DOHH2 (cell line): ENCODE results near the gene KCNJ6.

Experiments used
- H3F3A ChIP-seq: fragments of 200-600 bp; sonication (generic), shearing (Covaris generic); 2 replicates; pipeline ENCODE4 v1.6.0; 2016; ENCODE audit warnings: antibody characterized with exemption, mild to moderate bottlenecking; ENCODE audit not compliant: control insufficient read depth, insufficient read depth
- H3K27ac ChIP-seq: fragments of 200-600 bp; sonication (generic); 2 replicates; pipeline ENCODE4 v1.5.1; 2014; ENCODE audit warnings: low read depth, mild to moderate bottlenecking, low read length, moderate library complexity
- H3K27me3 ChIP-seq: fragments of 200-600 bp; sonication (generic); 2 replicates; pipeline ENCODE4 v1.6.1; 2014; ENCODE audit warnings: mild to moderate bottlenecking, low read length, mixed read lengths; ENCODE audit not compliant: control insufficient read depth
- H3K36me3 ChIP-seq: fragments of 200-600 bp; sonication (generic); 2 replicates; pipeline ENCODE4 v1.6.1; 2014; ENCODE audit warnings: mild to moderate bottlenecking, low read length, moderate library complexity, mixed read lengths; ENCODE audit not compliant: control insufficient read depth
- H3K4me1 ChIP-seq: fragments of 200-600 bp; sonication (generic); 2 replicates; pipeline ENCODE4 v1.6.1; 2014; ENCODE audit warnings: mild to moderate bottlenecking, low read length, mixed read lengths; ENCODE audit not compliant: control insufficient read depth
- H3K4me2 ChIP-seq: fragments of 200-600 bp; sonication (generic); 2 replicates; pipeline ENCODE4 v1.6.0; 2014; ENCODE audit warnings: mild to moderate bottlenecking, low read length, moderate library complexity
- H3K4me3 ChIP-seq: fragments of 200-600 bp; sonication (generic); 2 replicates; pipeline ENCODE4 v1.5.1; 2014; ENCODE audit warnings: mild to moderate bottlenecking, low read length, mixed read lengths
- H3K79me2 ChIP-seq: fragments of 200-600 bp; sonication (generic); 2 replicates; pipeline ENCODE4 v1.6.1; 2014; ENCODE audit warnings: mild to moderate bottlenecking, low read length, mixed read lengths; ENCODE audit not compliant: control insufficient read depth
- H3K9me2 ChIP-seq: fragments of 200-600 bp; sonication (generic); replicated peaks from 2 replicates; pipeline ENCODE4 v1.6.1; 2014; ENCODE audit warnings: mild to moderate bottlenecking, low read length, mixed read lengths; ENCODE audit not compliant: control insufficient read depth
- H3K9me3 ChIP-seq: fragments of 200-600 bp; sonication (generic); 2 replicates; pipeline ENCODE4 v1.6.1; 2014; ENCODE audit warnings: antibody characterized with exemption, low read length, mixed read lengths; ENCODE audit not compliant: control insufficient read depth, insufficient read depth
- H4K20me1 ChIP-seq: fragments of 200-600 bp; sonication (generic); 2 replicates; pipeline ENCODE4 v1.6.0; 2014; ENCODE audit warnings: low read depth, mild to moderate bottlenecking, antibody characterized with exemption, low read length, moderate library complexity; ENCODE audit not compliant: control insufficient read depth, insufficient read depth
- CTCF ChIP-seq: fragments of 200-600 bp; sonication (generic); IDR thresholded peaks from one replicate; pipeline ENCODE4 v1.5.1; 2014; ENCODE audit warnings: antibody characterized with exemption, mild to moderate bottlenecking, low read depth, low read length; ENCODE audit not compliant: poor library complexity, severe bottlenecking
- EZH2phosphoT487 ChIP-seq: fragments of 200-600 bp; sonication (generic); IDR thresholded peaks from 2 replicates; pipeline ENCODE4 v1.6.1; 2017; ENCODE audit warnings: borderline replicate concordance, mild to moderate bottlenecking, antibody characterized with exemption, low read length, moderate library complexity, mixed read lengths

KCNJ6 gene

GRCh38 chr21:37571442-37571841 lies 344.8 kb downstream of the KCNJ6 start:
- no peaks in the 10 kb centered on the region for H3K9me2 ChIP-seq
- H3K4me1 ChIP-seq, result no peaks in the 10 kb centered on the region
- H3K9me3 ChIP-seq, result no peaks in the 10 kb centered on the region
- H3K4me2 ChIP-seq, result no peak overlapping the region
- H4K20me1 ChIP-seq, result no peaks in the 10 kb centered on the region
- H3K79me2 ChIP-seq, result no peaks in the 10 kb centered on the region
- H3K27ac ChIP-seq, result no peak overlapping the region
- H3F3A ChIP-seq, result no peaks in the 10 kb centered on the region
- no peaks in the 10 kb centered on the region for H3K36me3 ChIP-seq
- H3K4me3 ChIP-seq, result no peak overlapping the region
- peaks cover 27% of the 10 kb centered on the region for H3K27me3 ChIP-seq
- no peak for TF ChIP-seq CTCF
- TF ChIP-seq EZH2phosphoT487, result no peak

- H3K9me2 ChIP-seq, result no peaks in the 10 kb centered on the region
- H3K79me2 ChIP-seq, result no peaks in the 10 kb centered on the region
- peaks cover 36% of the 10 kb centered on the region for H3K27me3 ChIP-seq
- no peak overlapping the region for H3K4me3 ChIP-seq
- H3F3A ChIP-seq, result no peaks in the 10 kb centered on the region
- no peaks in the 10 kb centered on the region for H3K36me3 ChIP-seq
- H3K4me2 ChIP-seq, result no peak overlapping the region
- peaks cover 8% of the 10 kb centered on the region for H3K4me1 ChIP-seq
- no peaks in the 10 kb centered on the region for H3K9me3 ChIP-seq
- TF ChIP-seq CTCF (no peak), EZH2phosphoT487 (no peak)
- no peak overlapping the region for H3K27ac ChIP-seq
- no peaks in the 10 kb centered on the region for H4K20me1 ChIP-seq
Observed at GRCh38 chr21:37568916-37569315, 347.3 kb downstream of the KCNJ6 start.

GRCh38 chr21:37568415-37568814 lies 347.8 kb downstream of the KCNJ6 start:
- H4K20me1 ChIP-seq, result no peaks in the 10 kb centered on the region
- no peaks in the 10 kb centered on the region for H3K36me3 ChIP-seq
- no peaks in the 10 kb centered on the region for H3K9me3 ChIP-seq
- no peak overlapping the region for H3K4me2 ChIP-seq
- TF ChIP-seq EZH2phosphoT487 (no peak), CTCF (no peak)
- H3F3A ChIP-seq, result no peaks in the 10 kb centered on the region
- peaks cover 36% of the 10 kb centered on the region for H3K27me3 ChIP-seq
- H3K4me3 ChIP-seq, result no peak overlapping the region
- H3K79me2 ChIP-seq, result no peaks in the 10 kb centered on the region
- H3K27ac ChIP-seq, result no peak overlapping the region
- H3K9me2 ChIP-seq, result no peaks in the 10 kb centered on the region
- peaks cover 12% of the 10 kb centered on the region for H3K4me1 ChIP-seq
